HG02678 (cell line): ENCODE measurements around the gene RAPGEF6.
"Not testable (repeated sequence)": the region's sequence is repeated elsewhere in the genome, so short reads cannot be mapped to it uniquely, and the experiment has no call there.

Experiments
- ATAC-seq: cut with Tn5 transposase; IDR thresholded peaks from one replicate; pipeline ENCODE4 v1.9.1; 2021; ENCODE audit warnings: mild to moderate bottlenecking, moderate library complexity; ENCODE audit not compliant: unreplicated experiment

RAPGEF6 gene, protein sequence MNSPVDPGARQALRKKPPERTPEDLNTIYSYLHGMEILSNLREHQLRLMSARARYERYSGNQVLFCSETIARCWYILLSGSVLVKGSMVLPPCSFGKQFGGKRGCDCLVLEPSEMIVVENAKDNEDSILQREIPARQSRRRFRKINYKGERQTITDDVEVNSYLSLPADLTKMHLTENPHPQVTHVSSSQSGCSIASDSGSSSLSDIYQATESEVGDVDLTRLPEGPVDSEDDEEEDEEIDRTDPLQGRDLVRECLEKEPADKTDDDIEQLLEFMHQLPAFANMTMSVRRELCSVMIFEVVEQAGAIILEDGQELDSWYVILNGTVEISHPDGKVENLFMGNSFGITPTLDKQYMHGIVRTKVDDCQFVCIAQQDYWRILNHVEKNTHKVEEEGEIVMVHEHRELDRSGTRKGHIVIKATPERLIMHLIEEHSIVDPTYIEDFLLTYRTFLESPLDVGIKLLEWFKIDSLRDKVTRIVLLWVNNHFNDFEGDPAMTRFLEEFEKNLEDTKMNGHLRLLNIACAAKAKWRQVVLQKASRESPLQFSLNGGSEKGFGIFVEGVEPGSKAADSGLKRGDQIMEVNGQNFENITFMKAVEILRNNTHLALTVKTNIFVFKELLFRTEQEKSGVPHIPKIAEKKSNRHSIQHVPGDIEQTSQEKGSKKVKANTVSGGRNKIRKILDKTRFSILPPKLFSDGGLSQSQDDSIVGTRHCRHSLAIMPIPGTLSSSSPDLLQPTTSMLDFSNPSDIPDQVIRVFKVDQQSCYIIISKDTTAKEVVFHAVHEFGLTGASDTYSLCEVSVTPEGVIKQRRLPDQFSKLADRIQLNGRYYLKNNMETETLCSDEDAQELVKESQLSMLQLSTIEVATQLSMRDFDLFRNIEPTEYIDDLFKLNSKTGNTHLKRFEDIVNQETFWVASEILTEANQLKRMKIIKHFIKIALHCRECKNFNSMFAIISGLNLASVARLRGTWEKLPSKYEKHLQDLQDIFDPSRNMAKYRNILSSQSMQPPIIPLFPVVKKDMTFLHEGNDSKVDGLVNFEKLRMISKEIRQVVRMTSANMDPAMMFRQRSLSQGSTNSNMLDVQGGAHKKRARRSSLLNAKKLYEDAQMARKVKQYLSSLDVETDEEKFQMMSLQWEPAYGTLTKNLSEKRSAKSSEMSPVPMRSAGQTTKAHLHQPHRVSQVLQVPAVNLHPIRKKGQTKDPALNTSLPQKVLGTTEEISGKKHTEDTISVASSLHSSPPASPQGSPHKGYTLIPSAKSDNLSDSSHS (N-terminal part only)

DNA sequence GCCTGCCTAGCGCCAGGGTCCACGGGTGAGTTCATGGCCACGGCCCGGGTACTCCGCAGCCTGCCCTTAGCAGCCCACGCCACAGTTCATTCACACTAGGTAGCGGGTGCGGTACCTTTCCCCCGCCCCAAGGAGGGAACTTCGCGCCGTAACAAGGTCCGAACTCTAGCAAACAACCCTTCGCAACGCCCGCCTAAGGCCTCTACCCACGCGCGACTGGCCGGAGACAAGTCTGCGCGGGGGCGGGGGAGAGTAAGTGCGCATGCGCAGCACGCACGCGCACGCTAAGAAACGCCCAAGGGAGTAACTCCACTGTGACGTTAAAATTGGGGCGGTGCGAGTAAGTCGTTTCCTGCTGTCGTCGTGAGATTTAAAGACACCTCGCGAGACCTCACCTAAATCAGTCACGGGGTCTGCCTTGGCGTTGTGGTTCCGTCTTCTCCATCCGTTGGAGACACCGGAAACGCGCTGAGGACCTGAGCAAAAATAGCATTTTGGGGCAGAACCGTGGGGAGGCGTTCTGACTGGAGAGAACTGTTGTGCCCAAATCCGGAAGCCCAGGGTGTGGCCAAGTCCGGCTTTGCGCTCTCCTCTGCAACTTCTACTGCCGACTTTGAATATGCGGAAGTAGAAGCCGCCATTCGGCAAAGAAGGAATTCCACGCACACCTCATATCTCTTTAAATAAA, at the start of gene RAPGEF6:
TSS of gene RAPGEF6 (minus strand) at position 234 of the 688 bp plus-strand sequence. CDS start at position 35, 199 bp downstream.
- ATAC-seq, result peak; percentile 88

DNA sequence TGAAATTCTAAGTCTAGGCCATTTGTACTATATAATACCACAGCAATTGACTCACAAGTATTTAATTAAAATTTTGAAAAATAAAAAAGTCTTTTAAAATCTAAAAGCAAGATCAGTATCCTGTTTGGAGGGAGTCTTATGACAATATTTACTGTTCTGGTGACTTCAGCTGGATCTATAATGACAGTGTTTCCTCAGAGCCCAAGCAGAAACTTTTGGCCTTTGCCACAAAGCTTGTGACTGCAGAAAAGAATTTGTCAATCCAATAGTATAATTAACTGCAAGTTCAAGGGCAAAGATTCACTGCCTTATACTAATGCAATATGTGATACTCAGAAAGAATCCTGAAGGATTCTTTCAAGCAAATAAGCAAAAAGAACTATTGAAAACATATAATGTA, 49.6 kb upstream of the RAPGEF6 start:
- no peak for ATAC-seq

DNA sequence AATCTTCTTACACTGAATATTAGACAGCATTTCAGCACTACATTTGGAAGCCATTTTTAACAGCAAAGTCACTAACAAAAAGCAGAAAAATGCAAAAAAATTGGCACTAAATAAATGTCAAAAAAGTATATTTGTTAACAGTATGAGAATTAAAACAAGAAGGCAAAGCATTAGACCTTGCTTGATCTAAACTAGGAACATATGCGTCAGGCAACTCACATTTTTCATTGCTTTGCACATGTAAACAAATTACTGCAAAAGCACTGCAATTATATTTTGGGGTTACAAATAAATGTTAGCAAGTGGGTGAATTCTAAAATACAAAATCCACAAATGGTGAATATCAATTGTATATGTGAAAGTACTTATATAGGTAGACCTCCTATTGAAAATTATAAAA, 49.0 kb upstream of the RAPGEF6 start:
- no peak for ATAC-seq

DNA sequence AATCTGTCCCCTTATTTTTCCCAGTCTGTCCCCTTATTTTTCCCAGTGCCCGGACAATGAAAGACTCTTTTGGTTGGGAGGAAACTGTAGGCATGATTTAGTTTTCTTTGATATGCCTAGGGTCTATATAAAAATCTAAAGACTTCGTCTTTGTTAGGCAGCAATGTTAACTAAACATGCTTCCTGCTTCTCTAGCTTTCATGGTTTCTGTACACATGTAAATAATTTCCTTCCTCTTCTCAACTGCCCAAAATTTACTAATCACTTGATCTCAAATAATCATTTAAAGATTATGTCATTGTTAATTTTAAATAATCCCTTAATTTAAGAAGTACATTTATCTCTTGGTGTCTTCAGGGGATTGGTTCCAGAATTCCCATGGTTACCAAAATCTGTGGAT, 47.8 kb upstream of the RAPGEF6 start:
- ATAC-seq, result no peak

DNA sequence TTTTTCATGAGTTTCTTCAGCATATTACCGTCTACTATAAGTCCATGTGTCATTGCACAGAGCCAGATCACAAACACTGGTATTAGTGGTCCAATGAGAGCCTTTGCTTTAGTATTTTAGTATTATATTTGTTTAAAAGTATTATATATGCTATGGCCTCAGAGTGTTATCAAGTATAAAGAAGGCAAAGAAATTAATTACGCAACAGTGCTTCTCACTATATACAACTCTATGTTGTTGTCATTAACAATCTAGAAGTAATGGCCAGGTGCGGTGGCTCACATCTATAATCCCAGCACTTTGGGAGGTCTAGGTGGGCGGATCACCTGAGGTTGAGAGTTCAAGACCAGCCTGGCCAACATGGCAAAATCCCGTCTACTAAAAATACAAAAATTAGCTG, 47.1 kb upstream of the RAPGEF6 start:
- no peak for ATAC-seq

DNA sequence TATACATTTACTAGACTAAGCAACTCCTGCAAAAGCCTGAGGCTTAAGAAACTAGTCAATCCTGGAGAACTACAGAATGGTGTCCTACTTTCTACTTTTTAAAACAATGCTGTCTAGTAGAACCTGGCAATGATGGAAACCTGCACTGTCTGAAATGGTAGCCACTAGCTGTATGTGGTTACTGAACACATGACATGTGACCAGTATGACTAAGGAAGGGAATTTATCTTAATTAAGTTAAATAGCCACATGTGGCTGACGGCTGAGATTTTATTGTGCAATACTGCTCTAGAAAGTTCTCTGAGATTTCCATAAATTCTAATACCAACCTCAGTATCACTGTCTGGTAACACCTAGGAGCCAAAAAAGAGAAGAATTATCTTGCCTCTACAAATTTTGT, 44.9 kb upstream of the RAPGEF6 start:
- no peak for ATAC-seq

DNA sequence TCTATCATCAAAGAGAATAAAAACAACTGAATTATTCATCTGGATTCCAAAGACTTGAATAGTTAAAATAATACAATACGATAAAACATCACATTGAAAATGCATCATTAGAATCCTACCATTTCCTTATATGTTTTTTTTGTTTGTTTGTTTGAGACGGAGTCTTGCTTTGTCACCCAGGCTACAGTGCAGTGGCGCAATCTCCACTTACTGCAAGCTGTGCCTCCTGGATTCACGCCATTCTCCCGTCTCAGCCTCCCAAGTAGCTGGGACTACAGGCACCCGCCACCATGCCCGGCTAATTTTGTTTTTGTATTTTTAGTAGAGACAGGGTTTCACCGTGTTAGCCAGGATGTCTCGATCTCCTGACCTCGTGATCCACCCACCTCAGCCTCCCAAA, 43.2 kb upstream of the RAPGEF6 start:
- ATAC-seq, result not testable (repeated sequence)

DNA sequence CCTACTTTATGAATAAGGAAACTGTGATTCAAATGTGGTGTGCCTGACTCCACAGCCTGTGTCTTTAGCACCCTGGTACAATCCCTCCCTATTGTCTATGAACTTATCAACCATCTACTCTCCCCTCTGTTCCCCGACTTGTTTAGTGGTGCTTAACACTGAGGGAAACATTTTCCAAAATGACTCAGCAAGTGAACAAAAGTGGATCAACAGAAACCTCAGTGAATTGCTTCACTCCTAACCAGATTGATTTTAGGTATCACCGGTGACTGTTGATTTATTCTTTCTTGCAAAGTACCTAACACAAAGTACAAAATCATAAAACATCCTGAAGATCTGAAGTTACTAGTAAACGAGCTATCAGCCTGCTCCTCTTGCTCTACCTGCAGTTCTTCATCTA, 42.1 kb upstream of the RAPGEF6 start:
- ATAC-seq, result no peak

DNA sequence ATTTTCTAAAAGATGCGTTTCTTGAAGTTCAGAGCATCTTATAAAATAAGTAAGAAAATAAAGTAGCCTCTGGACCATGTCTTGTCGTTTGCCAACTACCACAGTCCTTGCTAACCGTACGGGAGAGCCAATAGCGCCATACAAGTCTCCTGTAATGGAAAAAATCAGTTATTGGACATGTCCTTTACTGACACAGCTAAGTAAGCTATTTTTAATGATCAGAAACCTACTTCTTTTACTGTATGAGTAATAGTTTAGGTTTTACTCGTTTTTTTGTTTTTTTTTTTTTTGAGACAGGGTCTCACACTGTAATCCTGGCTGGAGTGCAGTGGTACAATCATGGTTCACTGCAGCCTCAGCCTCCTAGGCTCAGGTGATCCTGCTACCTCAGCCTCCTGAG, 37.7 kb upstream of the RAPGEF6 start:
- ATAC-seq, result peak; percentile 39

DNA sequence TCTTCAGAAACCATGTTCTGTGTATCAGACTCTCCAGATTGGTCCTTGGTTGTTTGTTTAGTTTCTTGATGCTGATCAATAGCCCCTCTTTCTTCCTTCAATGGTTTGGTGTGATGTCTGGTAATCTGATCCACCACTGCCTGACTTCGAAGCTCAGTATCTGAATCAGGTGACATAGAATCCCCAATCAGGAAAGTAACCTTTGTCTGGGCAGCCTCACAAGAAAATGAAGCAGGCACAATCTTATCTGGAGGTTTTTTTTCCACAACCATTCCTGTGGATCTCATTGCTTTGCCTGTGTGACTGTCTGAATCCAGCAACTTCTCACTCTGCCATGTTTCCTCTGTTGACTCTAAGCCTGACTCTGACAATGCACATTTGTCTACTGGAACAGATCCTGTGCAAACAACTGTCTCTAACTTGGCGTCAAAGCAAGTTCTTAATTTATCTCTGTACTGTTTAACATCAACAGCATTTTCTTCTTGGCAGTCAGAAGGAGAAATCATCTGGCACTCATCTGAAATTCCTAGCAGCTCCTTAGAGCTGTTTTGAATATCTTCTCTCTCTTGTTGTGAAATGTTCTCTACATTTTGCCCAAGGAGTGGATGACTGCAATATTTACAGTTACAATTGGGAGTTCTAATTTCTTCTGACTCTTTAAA, 37.1 kb upstream of the RAPGEF6 start:
- no peak for ATAC-seq

DNA sequence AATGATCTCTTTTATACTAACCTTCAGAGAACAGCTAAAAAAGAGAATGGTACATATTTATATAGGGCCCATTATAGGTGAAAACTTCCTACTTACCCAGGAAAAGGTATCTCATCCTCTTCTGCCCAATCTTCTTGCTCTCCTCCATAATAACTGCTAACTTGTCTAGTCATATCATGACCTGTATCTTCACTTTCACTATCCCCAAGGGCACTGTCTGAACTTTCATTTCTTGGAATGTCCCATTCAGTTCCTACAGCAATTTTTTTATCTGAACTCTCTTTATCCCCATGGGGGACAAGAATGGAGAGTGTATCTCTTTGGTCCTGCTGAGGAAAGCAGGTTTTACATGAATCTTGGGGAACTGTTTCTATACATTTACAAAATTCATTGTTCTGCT, 36.4 kb upstream of the RAPGEF6 start:
- peak; percentile 60 for ATAC-seq

DNA sequence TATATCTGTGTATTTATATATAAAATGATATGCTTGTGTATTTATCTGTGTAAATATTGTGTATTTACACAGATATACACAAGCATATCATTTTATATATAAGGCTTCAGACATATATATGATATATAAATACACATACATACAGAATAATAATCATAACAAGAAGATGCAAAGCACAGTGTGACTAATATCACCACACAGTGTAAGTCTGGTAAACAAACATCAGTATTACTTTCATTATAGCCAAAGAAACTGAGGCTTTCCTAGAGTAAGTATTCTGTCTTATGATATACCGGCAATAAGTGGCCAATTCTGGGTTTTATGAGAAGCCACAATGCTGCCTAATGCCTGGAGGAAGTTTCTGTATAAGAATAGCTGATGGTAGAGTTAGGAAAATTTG, 29.9 kb upstream of the RAPGEF6 start:
- no peak for ATAC-seq

DNA sequence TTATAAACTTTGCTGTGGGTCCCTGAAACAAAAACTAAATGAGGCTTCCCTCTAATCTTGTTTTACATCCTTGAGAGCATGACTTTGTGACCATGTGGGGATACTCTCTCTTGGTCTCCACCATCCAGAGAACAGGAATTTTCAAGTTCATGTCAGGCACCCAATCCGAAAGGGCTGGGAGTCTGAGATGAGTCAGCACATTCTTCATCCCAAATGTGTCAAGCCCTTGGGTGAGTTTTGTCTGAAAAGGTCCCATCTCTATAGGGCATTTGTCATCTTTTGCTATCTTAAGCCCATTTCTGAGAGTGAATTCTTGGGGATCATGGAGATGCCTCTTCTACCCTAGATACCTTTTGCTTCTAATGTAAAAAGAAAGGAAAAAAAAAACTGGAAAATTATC, 26.9 kb upstream of the RAPGEF6 start:
- ATAC-seq, result no peak

DNA sequence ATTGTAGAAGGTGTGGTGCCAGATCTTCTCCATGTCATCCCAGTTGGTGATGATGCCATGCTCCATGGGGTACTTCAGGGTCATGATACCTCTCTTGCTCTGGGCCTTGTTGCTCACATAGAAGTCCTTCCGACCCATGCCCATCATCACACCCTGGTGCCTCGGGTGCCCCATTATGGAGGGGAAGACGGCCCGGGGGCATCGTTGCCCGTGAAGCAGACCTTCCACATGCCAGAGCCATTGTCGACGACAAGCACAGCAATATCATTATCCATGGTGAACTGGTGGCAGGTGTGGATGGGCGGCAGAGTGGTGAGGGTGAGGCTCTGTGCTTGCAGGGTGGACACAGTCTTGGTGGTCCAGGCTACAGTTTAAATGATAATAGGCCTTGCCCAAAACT, 24.8 kb upstream of the RAPGEF6 start:
- ATAC-seq, result no peak

DNA sequence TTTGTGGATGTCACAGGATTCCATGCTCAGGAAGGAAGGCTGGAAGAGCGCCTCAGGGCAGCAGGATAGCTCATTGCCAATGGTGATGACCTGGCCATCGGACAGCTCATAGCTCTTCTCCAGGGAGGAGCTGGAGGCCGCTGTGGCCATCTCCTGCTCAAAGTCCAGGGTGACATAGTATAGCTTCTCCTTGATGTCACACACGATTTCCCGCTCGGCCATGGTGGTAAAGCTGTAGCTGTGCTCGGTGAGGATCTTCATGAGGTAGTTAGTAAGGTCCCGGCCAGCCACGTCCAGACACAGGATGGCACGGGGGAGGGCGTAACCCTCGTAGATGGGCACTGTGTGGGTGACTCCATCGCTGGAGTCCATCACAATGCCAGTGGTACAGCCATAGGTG, 24.3 kb upstream of the RAPGEF6 start:
- no peak for ATAC-seq

DNA sequence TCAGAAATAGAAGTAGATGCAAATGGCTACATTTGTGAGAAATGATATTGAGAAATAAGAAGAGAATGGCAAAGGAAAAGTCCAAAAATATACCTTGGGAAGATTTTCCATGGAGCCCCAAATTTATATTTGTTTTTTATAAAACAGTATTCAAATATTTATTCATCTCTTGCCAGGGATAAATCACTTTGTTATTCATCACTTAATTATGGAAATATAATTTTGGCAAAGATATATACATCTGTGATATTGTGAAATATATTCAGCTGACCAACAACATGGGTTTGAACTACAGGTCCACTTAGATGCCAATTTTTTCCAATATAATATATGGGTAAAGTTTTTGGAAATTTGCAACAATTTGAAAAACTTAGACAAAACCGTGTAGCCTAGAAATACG, 19.7 kb upstream of the RAPGEF6 start:
- ATAC-seq, result no peak

DNA sequence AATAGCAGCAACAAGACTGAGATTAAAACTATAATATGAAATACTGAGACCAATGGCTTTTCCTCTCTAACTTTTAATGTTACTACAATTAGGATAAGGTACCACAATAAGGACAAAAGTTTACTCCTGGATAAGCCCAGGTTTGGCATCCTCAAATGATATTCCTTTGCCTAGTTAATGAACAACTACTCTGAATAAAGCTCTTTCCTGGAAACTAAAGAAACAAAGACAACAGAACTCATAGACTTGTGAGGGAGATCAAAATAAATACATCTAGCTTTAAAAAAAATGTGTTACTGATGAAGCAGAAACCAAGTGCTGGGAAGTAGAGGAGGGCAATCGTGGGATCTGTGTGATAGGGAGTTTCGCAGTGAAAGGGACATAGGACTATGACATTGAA, 19.3 kb upstream of the RAPGEF6 start:
- no peak for ATAC-seq

DNA sequence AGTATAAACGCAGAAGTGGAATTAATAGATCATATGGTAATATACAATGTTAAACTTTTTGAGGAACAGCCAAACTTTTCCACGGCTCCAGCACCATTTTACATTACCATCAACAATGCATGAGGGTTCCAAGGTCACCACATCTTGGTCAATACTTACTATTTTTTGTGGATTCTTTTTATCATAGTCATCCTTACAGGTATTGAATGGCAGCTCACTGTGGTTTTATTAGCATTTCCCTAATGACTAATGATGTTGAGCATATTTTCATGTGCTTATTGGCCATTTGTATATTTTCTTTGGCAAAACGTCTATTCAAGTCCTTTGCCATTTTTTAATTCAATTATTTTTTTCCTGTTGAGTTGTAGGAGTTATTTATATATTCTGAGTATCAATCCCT, 14.1 kb upstream of the RAPGEF6 start:
- no peak for ATAC-seq

DNA sequence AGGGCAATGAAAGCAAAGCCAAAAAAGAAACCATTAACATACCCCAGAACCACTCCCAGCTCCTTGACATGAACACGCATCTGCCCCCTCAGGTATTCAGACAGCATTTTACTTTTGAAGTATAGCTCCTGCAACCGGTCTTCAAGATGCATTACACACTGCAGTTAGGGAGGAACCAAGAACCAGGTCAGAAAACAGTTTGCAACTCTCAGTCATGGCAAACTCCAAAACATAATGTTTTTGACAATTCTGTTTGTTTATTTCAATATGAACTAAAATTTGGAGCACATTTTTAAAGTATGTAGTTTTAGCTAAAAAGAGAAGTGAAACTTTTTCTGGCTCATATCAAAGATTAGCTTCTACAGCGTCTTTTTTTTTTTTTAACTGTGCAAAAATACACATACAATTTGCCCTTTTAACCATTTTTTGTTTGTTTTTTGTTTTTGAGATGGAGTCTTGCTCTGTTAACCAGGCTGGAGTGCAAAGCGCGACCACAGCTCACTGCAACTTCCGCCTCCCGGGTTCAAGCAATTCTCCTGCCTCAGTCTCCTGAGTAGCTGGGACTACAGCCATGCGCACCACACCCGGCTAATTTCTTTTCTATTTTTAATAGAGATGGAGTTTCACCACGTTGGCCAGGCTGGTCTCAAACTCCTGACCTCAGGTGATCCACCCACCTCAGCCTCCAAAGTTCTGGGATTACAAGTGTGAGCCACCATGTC, 12.2 kb upstream of the RAPGEF6 start:
- ATAC-seq, result peak; percentile 70

DNA sequence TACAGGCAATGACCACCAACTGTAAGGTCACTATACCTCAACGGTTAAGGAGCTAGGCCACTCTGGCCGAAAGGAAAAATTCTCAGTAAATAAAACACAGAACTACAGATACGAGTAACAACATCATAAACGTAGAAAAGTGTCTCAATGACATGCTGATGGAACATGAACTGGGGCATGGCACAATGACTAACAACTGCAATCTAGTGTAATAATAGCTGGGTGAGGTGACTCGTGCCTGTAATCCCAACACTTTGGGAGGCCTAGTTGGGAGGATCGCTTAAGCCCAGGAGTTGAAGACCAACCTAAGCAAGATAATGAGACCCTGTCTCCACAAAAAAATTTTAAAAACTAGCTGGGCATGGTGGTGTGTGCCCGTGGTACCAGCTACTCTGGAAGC, 9.8 kb upstream of the RAPGEF6 start:
- ATAC-seq, result no peak
